Hepatocyte (in vitro differentiated cells): ENCODE measurements around the gene SMG9.

Experiments used
- CTCF ChIP-seq: fragments of 200-600 bp; sonication (generic); IDR thresholded peaks from 2 replicates; pipeline ENCODE4 v1.5.1; 2016; ENCODE audit warnings: antibody characterized with exemption, mild to moderate bottlenecking; ENCODE audit not compliant: poor library complexity
- EZH2 ChIP-seq: fragments of 200-600 bp; sonication (generic); IDR thresholded peaks from 2 replicates; pipeline ENCODE4 v1.6.1; 2016; ENCODE audit warnings: antibody characterized with exemption, mild to moderate bottlenecking, borderline replicate concordance
- EZH2phosphoT487 ChIP-seq: fragments of 200-600 bp; sonication (generic); IDR thresholded peaks from one replicate; pipeline ENCODE4 v1.6.1; 2018; ENCODE audit warnings: antibody characterized with exemption, mild to moderate bottlenecking, low read depth, moderate library complexity; ENCODE audit not compliant: unreplicated experiment, severe bottlenecking

- TF ChIP-seq CTCF (no peak), EZH2phosphoT487 (no peak), EZH2 (no peak)
Observed at GRCh38 chr19:43726736-43727592, 27.8 kb downstream of the SMG9 start.
